Right atrium auricular region (tissue), 2 donors: ENCODE data around the gene ARHGEF3. TPM values are rescaled to one million over a fixed set of nuclear protein-coding genes. Genes with fewer than 3 reads are reported as not detected.
A peak's percentile ranks its signal among the peaks of the same experiment; 100 is the strongest.

Experiments used
- DNase-seq: peaks from one replicate; pipeline ENCODE4 v3.0.0-alpha.2; 2019; ENCODE audit warnings: low spot score
- H3K27ac ChIP-seq, 2 donors: fragments of 200-600 bp; sonication (generic); 1 replicate in 1 of 2; 2 replicates in 1 of 2; pipeline ENCODE4 v1.5.1; 2016 to 2019
- H3K27me3 ChIP-seq, 2 donors: fragments of 200-600 bp; sonication (generic); one replicate each; pipeline versions ENCODE4 v1.5.1 to v1.6.0; 2017 to 2019
- H3K36me3 ChIP-seq: fragments of 200-600 bp; sonication (generic); one replicate; pipeline ENCODE4 v1.5.1; 2016
- H3K4me1 ChIP-seq, 2 donors: fragments of 200-600 bp; sonication (generic); one replicate each; pipeline versions ENCODE4 v1.5.1 to v1.6.0; 2017 to 2019
- H3K4me3 ChIP-seq, 2 donors: fragments of 200-600 bp; sonication (generic); 1 replicate in 1 of 2; 2 replicates in 1 of 2; pipeline ENCODE4 v1.5.1; 2017 to 2019; ENCODE audit warnings: mild to moderate bottlenecking in 1 of 2, moderate library complexity in 1 of 2
- H3K9me3 ChIP-seq, 2 donors: fragments of 200-600 bp; sonication (generic); one replicate each; pipeline ENCODE4 v1.5.1; 2019
- total RNA-seq, 2 donors: library from RNA; depleted of rRNA; stranded (reverse); fragments of >200 nt; gene quantifications; one replicate each; pipeline ENCODE4 v1.1.0, GENCODE V29; 2016
- TF ChIP-seq, protein P1 (sequence below), 2 donors: fragments of 200-600 bp; sonication (generic); IDR thresholded peaks; one replicate each; pipeline ENCODE4 v1.5.1; 2019; ENCODE audit warnings: antibody characterized with exemption in 2 of 2

The ARHGEF3 gene
- total RNA-seq, 2 donors from 2014 or later: 16.1 to 21.7 TPM

DNA sequence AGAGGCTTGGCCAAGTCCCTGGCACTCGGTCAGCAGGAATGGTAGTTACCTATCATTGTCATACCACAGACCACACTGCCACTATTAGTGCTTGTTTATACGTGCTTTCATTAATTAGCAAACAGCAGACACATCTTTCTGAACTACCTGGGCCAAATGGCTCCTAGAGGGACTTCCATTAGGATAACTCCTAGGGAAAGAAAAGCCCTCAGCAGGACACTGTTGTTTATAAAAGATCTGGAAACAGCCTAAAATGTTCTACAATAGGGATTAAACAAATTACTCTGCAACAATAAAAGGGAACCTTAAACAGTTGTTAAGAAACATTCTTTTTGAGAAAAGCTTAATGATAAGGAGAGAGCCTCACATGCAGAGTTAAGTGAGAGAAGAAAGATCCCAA, 38.5 kb downstream of the ARHGEF3 start:
- Histone ChIP-seq H3K9me3 (no peaks in the 10 kb centered on the region), H3K27me3 (no peaks in the 10 kb centered on the region), H3K4me3 (no peak overlapping the region), H3K4me1 (peaks cover 0 to 45% of the 10 kb centered on the region in 2 donors), H3K27ac (no peak overlapping the region), H3K36me3 (no peaks in the 10 kb centered on the region)
- no peak for DNase-seq
- TF ChIP-seq, protein P1, sequence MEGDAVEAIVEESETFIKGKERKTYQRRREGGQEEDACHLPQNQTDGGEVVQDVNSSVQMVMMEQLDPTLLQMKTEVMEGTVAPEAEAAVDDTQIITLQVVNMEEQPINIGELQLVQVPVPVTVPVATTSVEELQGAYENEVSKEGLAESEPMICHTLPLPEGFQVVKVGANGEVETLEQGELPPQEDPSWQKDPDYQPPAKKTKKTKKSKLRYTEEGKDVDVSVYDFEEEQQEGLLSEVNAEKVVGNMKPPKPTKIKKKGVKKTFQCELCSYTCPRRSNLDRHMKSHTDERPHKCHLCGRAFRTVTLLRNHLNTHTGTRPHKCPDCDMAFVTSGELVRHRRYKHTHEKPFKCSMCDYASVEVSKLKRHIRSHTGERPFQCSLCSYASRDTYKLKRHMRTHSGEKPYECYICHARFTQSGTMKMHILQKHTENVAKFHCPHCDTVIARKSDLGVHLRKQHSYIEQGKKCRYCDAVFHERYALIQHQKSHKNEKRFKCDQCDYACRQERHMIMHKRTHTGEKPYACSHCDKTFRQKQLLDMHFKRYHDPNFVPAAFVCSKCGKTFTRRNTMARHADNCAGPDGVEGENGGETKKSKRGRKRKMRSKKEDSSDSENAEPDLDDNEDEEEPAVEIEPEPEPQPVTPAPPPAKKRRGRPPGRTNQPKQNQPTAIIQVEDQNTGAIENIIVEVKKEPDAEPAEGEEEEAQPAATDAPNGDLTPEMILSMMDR (IDR thresholded peaks at IDR 0.05): no peak

DNA sequence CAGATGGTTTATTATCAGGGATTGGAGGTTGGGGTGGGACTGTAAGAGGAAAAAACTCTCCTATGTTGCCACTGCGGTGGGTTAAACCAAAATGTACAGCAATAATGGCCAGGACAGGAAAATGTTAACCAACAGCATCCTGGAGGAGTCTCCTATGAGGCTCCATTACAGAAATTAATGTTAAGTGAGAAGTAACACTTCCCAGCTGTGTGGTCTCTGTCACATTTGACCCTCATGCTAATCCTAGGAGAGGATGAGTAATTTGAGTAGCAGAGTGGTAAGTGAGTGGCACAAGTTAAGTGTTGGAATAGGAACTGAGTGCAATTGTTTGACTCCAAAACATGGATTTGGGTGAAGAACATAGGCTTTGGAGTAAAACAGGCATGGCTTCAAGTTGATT, 39.0 kb downstream of the ARHGEF3 start:
- no peak for DNase-seq
- Histone ChIP-seq H3K36me3 (no peaks in the 10 kb centered on the region), H3K4me3 (no peak overlapping the region), H3K27ac (peak overlapping the region; percentile 45 to 49), H3K27me3 (no peaks in the 10 kb centered on the region), H3K9me3 (no peaks in the 10 kb centered on the region), H3K4me1 (peaks cover 0 to 45% of the 10 kb centered on the region in 2 donors)
- TF ChIP-seq, protein P1 (IDR thresholded peaks at IDR 0.05): no peak

DNA sequence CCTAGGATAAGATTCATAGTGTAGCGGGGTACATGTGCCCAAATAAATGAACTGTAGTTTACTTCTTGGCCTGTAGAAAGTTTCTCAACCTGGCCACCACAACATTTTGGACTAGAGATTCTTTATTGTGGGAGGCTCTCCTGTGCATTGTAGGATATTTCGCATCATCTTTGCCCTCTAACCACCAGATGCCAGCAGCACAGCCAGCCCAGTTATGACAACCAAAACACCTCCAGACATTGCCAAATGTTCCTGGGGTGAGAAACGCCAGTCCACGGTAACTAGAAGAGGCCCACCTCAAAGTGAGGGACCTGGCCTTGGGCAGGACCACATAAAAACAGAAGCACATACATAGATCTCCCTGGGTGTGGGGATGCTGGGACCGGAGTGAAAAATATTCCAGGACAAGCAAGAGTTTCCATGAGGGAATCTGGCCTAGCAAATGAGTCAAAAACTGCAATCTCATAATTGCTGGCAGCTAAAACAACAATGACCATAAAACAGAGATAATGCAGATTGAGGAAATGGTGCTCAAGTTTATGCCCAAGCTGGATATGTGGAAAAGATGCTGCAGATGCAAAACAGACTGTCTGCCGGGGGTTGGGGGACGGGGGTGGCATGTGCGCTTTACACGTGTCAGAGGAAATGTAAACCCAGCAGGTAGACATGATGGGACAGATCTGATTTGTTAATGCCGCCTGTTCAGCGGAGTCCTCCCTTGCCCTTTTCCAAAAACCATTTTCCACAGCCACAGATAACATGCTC, 39.7 kb downstream of the ARHGEF3 start:
- Histone ChIP-seq H3K4me1 (peaks cover 0 to 45% of the 10 kb centered on the region in 2 donors), H3K27ac (peak overlapping the region; percentile 45 to 49), H3K36me3 (no peaks in the 10 kb centered on the region), H3K4me3 (no peak overlapping the region), H3K9me3 (no peaks in the 10 kb centered on the region), H3K27me3 (no peaks in the 10 kb centered on the region)
- no peak for DNase-seq
- TF ChIP-seq, protein P1 (IDR thresholded peaks at IDR 0.05): no peak

DNA sequence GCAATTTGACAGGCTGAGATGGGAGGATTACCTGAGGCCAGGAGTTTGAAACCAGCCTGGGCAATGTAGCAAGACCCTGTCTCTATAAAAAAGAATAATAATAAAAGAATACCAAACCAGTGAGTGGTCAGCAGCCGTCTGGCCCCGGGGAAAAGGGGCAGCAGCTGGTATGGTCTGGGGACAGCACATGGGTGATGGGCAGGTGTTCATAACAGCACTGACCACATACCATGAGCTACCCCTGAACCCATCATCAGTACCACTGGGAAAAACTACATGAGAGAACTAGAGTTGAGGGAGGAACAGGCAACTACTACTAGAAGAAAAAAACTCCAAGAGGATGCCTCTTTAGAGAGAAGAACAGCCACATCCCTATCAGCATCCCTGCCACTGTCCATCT, 40.7 kb downstream of the ARHGEF3 start:
- DNase-seq: no peak
- Histone ChIP-seq H3K27ac (peak overlapping the region in 1 of 2 donors; percentile 49), H3K4me1 (peaks cover 0 to 44% of the 10 kb centered on the region in 2 donors), H3K9me3 (no peaks in the 10 kb centered on the region), H3K4me3 (no peak overlapping the region), H3K27me3 (no peaks in the 10 kb centered on the region), H3K36me3 (no peaks in the 10 kb centered on the region)
- TF ChIP-seq, protein P1 (IDR thresholded peaks at IDR 0.05): no peak

DNA sequence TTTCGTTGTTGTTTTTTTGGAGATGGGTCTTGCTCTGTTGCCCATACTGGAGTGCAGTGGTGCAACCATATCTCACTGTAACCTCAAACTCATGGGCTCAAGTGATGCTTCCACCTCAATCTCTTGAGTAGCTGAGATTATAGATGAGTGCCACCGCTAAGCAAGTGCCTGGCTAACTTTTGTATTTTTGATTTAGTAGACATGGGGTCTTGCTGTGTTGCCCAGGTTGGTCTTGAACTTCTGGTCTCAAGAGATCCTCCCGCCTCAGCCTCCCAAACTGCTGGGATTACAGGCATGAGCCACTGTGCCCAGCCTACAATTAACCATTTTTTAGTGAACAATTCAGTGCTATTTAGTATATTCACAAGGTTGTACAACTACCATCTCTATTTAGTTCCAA, 42.2 kb downstream of the ARHGEF3 start:
- no peaks in the 10 kb centered on the region for H3K9me3 ChIP-seq
- TF ChIP-seq, protein P1 (IDR thresholded peaks at IDR 0.05): no peak
- no peak overlapping the region for H3K27ac ChIP-seq
- H3K4me1 ChIP-seq: peaks cover 0 to 56% of the 10 kb centered on the region in 2 donors
- no peak overlapping the region for H3K4me3 ChIP-seq
- no peaks in the 10 kb centered on the region for H3K27me3 ChIP-seq
- no peak for DNase-seq
- no peaks in the 10 kb centered on the region for H3K36me3 ChIP-seq
